Jurkat, Clone E6-1 (cell line): ENCODE measurements around the gene MLLT1.

Experiments
- DNase-seq: peaks from one replicate; pipeline ENCODE4 v3.0.0-alpha.2; 2011; ENCODE audit warnings: low read depth, low spot score
- H3K4me3 ChIP-seq: 2 replicates; pipeline ENCODE4 v1.5.1; 2011; ENCODE audit warnings: mild to moderate bottlenecking, low read length, control low read depth, moderate library complexity

MLLT1 gene

GRCh38 chr19:6188811-6189210 lies 91.0 kb downstream of the MLLT1 start:
- no peak overlapping the region for H3K4me3 ChIP-seq

GRCh38 chr19:6187374-6187773 lies 92.4 kb downstream of the MLLT1 start:
- no peak for DNase-seq
- no peak overlapping the region for H3K4me3 ChIP-seq

More at GRCh38 chr19:6188811-6189210, 91.0 kb downstream of the MLLT1 start:
- no peak for DNase-seq

GRCh38 chr19:6185835-6186834 lies 93.6 kb downstream of the MLLT1 start:
- no peak for DNase-seq
- H3K4me3 ChIP-seq: no peak overlapping the region

GRCh38 chr19:6185093-6185834 lies 94.5 kb downstream of the MLLT1 start:
- no peak for DNase-seq
- no peak overlapping the region for H3K4me3 ChIP-seq

- no peak for DNase-seq
- no peak overlapping the region for H3K4me3 ChIP-seq
These were observed 98.7 kb downstream of the MLLT1 start for GRCh38 chr19:6181119-6181518.

GRCh38 chr19:6173190-6173589 lies 106.6 kb downstream of the MLLT1 start:
- DNase-seq: no peak
- H3K4me3 ChIP-seq: no peak overlapping the region

- no peak for DNase-seq
- H3K4me3 ChIP-seq: no peak overlapping the region
These were observed 107.5 kb downstream of the MLLT1 start for GRCh38 chr19:6172074-6172863.

- DNase-seq: no peak
- H3K4me3 ChIP-seq: no peak overlapping the region
These were observed 112.7 kb downstream of the MLLT1 start for GRCh38 chr19:6167115-6167514.

GRCh38 chr19:6164906-6165531 lies 114.8 kb downstream of the MLLT1 start:
- no peak overlapping the region for H3K4me3 ChIP-seq
- peak; percentile 5 for DNase-seq

- peak; percentile 95 for DNase-seq
These were observed 118.4 kb downstream of the MLLT1 start for GRCh38 chr19:6161271-6161850.

More at GRCh38 chr19:6161271-6161850, 118.4 kb downstream of the MLLT1 start:
- H3K4me3 ChIP-seq: no peak overlapping the region
